Retina (tissue), 1 donor: ENCODE results near the gene JARID2.

Source experiments
- DNase-seq: peaks from one replicate; pipeline ENCODE4 v3.0.0-alpha.2; 2016

Gene JARID2

GRCh38 chr6:15427331-15428070 lies 181.6 kb downstream of the JARID2 start:
- DNase-seq = no peak

GRCh38 chr6:15429141-15430110 lies 183.6 kb downstream of the JARID2 start:
- no peak for DNase-seq

GRCh38 chr6:15430186-15430585 lies 184.3 kb downstream of the JARID2 start:
- DNase-seq = no peak

- DNase-seq = no peak
Measured at GRCh38 chr6:15430931-15431405, 185.1 kb downstream of the JARID2 start.

GRCh38 chr6:15431762-15432483 lies 186.1 kb downstream of the JARID2 start:
- no peak for DNase-seq

GRCh38 chr6:15433511-15433861 lies 187.6 kb downstream of the JARID2 start:
- no peak for DNase-seq

- DNase-seq = peak; percentile 41
Measured at GRCh38 chr6:15434263-15434662, 188.4 kb downstream of the JARID2 start.

GRCh38 chr6:15434823-15435380 lies 189.0 kb downstream of the JARID2 start:
- no peak for DNase-seq

GRCh38 chr6:15435468-15435867 lies 189.6 kb downstream of the JARID2 start:
- DNase-seq = no peak

- no peak for DNase-seq
Measured at GRCh38 chr6:15436451-15436850, 190.6 kb downstream of the JARID2 start.

- DNase-seq = no peak
Measured at GRCh38 chr6:15437090-15437635, 191.3 kb downstream of the JARID2 start.

- DNase-seq = no peak
Measured at GRCh38 chr6:15439410-15440025, 193.6 kb downstream of the JARID2 start.

- no peak for DNase-seq
Measured at GRCh38 chr6:15440040-15440439, 194.2 kb downstream of the JARID2 start.

GRCh38 chr6:15441215-15441868 lies 195.5 kb downstream of the JARID2 start:
- peak; percentile 67 for DNase-seq

GRCh38 chr6:15441981-15442380 lies 196.1 kb downstream of the JARID2 start:
- no peak for DNase-seq

- DNase-seq = peak; percentile 58
Measured at GRCh38 chr6:15442467-15442866, 196.6 kb downstream of the JARID2 start.

- DNase-seq = no peak
Measured at GRCh38 chr6:15443119-15443830, 197.4 kb downstream of the JARID2 start.

GRCh38 chr6:15444081-15444731 lies 198.3 kb downstream of the JARID2 start:
- no peak for DNase-seq

- DNase-seq = peak; percentile 32
Measured at GRCh38 chr6:15444881-15445280, 199.0 kb downstream of the JARID2 start.
